ENCODE data around the gene HACD2.

Gene HACD2

DNA sequence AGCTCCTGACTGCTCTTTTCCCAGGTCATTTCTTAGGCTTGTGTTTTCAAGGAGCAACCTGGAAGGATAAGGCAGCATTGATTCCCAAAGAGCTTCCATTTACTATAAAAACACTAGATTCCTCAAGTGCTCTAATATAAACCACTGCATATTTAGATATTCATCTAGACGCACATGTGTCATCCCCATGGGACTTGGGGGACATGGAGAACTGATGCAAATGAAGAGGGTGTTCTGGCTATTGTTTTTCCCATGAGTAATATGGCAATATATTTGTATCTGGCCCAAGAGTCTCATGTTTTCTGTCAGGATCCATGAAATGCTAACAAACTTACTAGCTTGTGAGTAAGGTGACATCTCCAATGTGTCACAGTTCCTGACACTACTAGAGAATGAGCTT lies 31.3 kb downstream of the HACD2 start:
- TF ChIP-seq, protein P1, sequence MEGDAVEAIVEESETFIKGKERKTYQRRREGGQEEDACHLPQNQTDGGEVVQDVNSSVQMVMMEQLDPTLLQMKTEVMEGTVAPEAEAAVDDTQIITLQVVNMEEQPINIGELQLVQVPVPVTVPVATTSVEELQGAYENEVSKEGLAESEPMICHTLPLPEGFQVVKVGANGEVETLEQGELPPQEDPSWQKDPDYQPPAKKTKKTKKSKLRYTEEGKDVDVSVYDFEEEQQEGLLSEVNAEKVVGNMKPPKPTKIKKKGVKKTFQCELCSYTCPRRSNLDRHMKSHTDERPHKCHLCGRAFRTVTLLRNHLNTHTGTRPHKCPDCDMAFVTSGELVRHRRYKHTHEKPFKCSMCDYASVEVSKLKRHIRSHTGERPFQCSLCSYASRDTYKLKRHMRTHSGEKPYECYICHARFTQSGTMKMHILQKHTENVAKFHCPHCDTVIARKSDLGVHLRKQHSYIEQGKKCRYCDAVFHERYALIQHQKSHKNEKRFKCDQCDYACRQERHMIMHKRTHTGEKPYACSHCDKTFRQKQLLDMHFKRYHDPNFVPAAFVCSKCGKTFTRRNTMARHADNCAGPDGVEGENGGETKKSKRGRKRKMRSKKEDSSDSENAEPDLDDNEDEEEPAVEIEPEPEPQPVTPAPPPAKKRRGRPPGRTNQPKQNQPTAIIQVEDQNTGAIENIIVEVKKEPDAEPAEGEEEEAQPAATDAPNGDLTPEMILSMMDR (conservative IDR thresholded peaks at IDR 0.05; ENCODE audit: low read length) = no peak
- no peak for DNase-seq (ENCODE audit: low read depth)
- no peak overlapping the region for H3K4me3 ChIP-seq (ENCODE audit: low read length)

DNA sequence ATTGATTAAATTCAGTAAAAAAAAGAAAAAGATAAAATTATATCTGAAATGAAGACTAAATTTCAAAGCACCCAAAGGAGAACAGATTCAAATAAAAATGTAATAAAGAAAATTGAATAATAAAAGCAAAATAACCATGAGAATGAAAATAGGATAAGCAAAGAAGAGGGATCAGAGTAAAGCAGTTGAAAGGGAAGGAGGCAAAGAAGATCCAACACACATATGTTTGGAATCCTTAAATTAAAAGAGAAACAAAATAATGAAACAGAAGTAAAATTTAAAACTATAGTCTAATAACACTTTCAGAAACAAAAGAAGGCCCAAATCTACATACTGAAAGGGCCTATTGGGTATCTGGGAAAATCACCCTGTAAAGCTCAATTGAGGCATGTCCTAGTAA lies 32.1 kb downstream of the HACD2 start:
- TF ChIP-seq, protein P1 (conservative IDR thresholded peaks at IDR 0.05; ENCODE audit: low read length) = no peak
- DNase-seq (ENCODE audit: low read depth) = no peak
- H3K4me3 ChIP-seq (ENCODE audit: low read length) = no peak overlapping the region

DNA sequence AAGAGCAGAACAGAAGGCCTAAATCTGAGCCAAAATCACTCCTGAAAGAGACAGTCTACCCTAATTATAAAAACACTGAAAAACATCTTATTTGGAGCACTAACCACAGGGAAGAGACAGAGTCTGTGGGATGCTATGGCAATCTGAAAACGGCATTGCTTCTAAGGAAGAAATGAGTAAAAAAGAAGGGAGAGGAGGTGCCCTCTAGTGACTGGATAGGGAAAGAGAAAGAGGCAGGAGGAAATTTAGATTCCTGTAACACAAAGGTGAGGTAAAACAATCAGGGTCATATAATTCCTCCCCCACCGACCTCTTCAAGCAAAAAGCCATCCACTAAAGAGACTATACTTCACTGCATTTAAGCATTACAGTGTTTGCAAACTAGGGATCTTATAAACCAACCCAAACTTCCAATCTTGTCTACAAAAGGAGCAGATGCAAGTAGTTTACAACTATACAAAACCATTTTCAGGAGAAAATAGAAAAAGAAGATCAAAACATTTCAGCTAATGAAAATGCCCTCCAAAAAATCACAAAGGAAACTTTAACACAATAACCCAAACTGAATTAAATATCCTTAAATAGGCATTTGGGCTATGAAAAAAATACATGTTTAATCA lies 32.6 kb downstream of the HACD2 start:
- H3K4me3 ChIP-seq (ENCODE audit: low read length) = no peak overlapping the region
- DNase-seq (ENCODE audit: low read depth) = peak; percentile 12
- TF ChIP-seq, protein P1 (conservative IDR thresholded peaks at IDR 0.05; ENCODE audit: low read length) = peak; percentile 66

DNA sequence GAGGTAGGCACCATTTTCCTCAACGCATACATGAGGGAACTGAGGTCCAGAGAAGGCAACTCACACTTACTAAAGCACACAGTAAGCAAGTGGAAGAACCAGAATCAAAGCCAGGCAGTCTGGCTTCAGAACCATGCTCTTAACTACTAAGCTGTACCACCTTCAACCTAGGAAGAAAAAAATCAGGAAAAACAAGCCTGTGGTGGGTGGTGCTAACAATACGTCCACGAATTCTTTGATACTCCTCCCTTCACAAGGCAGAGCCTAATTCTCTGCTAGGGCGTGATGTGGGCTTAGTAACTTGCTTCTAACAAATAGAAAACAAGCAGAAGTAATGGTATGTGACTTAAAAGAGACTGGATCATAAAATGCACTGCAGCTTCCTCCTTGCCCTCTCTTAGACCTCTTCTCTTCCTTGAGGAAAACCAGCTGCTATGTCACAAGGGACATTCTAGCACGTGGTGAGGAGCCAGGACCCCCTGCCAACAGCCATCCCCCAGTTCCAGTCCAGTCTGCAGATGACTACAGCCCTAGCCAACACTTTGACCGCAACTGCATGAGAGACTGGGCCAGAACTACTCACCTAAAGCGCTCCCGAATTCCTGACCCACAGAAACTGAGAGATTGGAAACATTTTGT lies 36.9 kb downstream of the HACD2 start:
- H3K4me3 ChIP-seq (ENCODE audit: low read length) = no peak overlapping the region
- DNase-seq (ENCODE audit: low read depth) = no peak
- TF ChIP-seq, protein P1 (conservative IDR thresholded peaks at IDR 0.05; ENCODE audit: low read length) = no peak

DNA sequence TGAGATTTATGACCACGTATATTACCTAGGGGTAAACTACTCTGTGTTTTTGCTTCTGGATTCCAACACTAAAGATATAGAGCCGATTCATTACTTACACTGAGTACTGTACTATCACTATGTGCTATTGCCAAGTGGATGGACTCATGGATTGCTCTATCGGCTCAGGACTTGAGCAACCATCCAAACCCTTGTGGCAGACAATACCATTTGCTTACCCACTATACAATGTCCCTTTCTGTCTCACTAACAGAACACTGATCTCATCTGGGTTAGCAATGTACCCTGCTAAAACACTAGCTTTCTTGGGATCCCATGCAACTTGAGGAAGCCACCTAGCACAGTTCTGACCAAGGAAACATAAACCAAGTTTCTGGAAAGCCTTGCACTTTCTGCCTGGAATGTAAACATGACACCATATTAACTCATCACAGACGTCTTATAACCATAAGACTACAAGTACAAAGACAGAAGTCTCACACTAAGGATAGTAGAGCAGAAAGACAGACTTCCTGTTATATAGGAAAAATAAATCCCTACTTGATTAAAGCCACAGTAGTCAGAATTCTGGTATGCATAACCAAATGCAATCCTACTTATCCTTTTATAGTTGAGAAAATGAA lies 38.6 kb downstream of the HACD2 start:
- H3K4me3 ChIP-seq (ENCODE audit: low read length) = no peak overlapping the region
- DNase-seq (ENCODE audit: low read depth) = peak; percentile 65
- TF ChIP-seq, protein P1 (conservative IDR thresholded peaks at IDR 0.05; ENCODE audit: low read length) = no peak

DNA sequence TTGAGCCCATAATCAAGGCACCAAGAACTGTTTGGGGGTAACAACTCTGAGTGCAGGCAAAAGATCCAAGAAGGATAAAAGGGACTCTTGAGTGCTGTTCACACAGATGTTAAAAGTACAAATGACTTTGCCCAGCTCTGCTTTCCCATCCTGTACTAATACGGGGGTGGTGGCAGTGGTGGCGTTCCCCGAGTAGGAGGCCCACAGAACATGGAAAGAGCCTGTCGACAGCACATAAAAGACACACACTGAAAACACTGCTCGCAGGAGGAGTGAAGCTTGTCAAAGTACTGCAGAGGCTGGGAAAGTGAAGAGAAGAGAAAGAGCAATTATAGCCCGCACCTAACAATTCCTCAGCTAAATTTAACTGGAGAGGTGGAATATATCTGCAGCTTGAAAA lies 40.9 kb downstream of the HACD2 start:
- TF ChIP-seq, protein P1 (conservative IDR thresholded peaks at IDR 0.05; ENCODE audit: low read length) = no peak
- H3K4me3 ChIP-seq (ENCODE audit: low read length) = no peak overlapping the region

DNA sequence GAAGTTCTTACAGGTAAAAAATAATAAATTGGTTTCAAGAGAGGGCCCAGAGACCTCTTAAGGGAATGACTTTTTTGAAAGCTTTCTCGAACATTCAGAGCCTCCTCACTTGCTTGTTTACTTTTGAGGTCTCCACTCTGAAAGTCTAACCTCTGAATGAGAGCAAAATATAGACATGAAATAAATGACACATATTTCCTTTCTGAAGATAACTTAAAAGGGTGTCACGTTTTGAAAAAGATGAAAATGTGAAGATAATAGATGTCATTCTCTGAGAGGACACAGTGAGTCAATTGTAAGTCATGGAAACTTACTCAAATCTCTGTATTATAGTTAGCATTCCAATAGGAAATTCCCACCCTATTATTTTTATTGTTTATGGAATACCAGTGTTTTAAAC lies 44.6 kb downstream of the HACD2 start:
- DNase-seq (ENCODE audit: low read depth) = no peak
- TF ChIP-seq, protein P1 (conservative IDR thresholded peaks at IDR 0.05; ENCODE audit: low read length) = no peak
- H3K4me3 ChIP-seq (ENCODE audit: low read length) = no peak overlapping the region

More for the DNA sequence above, 40.9 kb downstream of the HACD2 start:
- DNase-seq (ENCODE audit: low read depth) = no peak
